NCI-H526 treated with DMSO at 0.1 percent for 48 hours (cell line): ENCODE data around the gene MAP3K9.

Experiments
- DNase-seq: peaks from one replicate; lab custom pipeline; 2025; lab: John Stamatoyannopoulos, UW

MAP3K9 gene

DNA sequence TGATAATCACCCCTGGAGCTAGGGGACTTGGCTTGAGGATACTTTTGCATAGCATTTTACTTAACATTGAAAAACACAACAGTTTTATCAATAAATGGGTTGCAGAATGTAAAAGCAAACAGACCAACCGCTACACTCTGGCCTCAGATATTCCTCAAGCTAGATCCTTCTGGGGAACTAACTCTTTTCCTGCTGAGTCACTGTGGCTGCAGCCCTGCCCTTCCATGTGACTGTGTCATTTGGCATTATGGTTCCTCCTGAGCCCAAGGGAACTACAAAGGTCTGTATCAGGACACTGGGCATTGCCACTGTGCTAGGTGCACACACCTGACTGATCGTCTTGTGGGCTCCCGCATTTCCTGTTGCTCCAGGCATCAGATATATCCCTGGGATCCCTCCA is 111.0 kb downstream of the MAP3K9 start:
- no peak for DNase-seq

DNA sequence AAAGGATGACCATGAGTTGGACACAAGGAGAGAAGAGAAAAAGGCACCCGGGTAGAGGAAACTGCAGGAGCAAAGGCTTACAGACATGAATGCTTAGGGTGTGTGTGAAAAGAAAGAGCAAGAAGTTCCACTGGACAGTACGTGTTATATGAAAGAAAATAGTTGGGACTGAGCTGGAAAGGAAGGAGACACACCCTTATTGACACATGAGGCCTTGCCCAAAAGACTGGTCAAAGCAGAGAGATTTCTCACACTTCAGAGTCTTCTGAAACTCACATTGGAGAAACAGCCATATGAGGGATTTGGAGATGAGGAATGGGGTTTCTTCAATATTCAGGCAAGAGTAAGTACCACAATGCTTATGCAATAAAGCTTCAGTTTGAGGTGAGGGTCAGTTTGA is 111.6 kb downstream of the MAP3K9 start:
- no peak for DNase-seq

GRCh38 chr14:70696026-70696425 is 113.3 kb downstream of the MAP3K9 start:
- DNase-seq = no peak

- no peak for DNase-seq
Observed at GRCh38 chr14:70692210-70692609, 117.1 kb downstream of the MAP3K9 start.

GRCh38 chr14:70685474-70686197 is 123.7 kb downstream of the MAP3K9 start:
- no peak for DNase-seq

GRCh38 chr14:70683983-70684382 is 125.3 kb downstream of the MAP3K9 start:
- DNase-seq = no peak

GRCh38 chr14:70680748-70681147 is 128.6 kb downstream of the MAP3K9 start:
- no peak for DNase-seq

DNA sequence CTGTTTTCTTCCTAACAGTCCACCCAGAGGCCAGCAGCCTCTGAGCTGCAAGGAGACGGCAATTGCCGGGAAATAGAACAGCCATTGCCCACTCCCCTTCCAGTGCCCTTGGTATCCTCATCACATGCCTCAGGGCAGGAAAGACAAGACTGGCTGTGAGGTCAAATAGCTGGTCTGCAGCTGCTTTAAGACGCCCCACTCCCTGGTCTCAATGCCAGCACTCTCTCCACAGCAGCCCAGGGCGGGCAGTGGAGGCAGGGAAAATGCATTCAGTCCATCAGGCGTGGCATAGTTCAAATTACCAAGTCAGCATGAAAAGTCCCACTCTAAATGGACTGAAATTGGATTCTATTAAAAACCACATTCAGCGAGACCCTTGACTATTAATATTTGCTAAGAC is 132.0 kb downstream of the MAP3K9 start:
- no peak for DNase-seq
